Measurements from ENCODE around the gene UBE2L3. TPM values are rescaled to one million over a fixed set of nuclear protein-coding genes. Genes with fewer than 3 reads are reported as not detected.
"Not testable (repeated sequence)": the region's sequence is repeated elsewhere in the genome, so short reads cannot be mapped to it uniquely, and the experiment has no call there.

Gene UBE2L3
- total RNA-seq, 1 donor from 2014 or later, result 33.5 TPM

DNA sequence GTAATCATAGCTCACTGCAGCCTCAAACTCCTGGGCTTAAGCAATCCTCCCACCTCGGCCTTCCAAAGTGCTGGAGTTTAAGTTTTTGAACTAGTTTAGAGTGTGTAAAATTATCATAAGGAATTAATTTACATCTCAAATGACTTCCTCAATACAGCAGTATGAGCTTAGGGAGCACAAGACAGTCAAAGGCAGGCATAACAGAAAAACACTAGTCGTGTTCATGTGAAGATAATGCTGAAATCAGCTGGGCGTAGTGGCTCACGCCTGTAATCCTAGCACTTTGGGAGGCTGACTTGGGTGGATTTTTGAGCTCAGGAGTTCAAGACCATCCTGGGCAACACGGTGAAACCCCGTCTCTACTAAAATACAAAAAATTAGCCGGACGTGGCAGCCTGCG is 36.5 kb downstream of the UBE2L3 start:
- no peak for DNase-seq

DNA sequence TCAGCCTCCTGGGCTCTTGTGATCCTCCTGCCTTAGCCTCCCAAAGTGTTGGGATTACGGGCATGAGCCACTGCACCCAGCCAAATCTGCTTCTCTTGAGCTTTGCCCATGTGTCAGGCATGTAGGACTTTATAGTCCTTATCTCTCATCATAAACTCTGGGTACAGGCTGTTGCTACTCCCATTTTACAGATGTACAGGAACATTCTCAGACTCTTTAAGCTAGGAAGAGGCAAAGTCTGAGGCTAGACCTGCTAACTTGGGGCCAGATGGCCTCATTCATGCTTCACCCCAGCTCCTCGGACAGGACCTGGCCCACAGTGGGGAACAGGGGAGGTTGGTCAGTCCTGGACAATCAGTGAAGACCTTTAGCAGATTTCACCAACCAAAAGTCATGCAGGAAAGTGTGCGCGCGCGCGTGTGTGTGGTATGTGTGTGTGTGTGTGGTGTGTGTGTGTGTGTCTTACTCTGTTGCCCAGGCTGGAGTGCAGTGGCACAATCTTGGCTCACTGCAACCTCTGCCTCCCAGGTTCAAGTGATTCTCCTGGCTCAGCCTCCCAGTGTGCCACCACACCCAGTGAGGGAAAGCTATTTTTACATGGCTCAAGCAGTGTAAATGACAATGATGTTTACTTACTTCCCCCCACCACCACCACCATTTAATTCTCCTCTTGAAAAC is 38.5 kb downstream of the UBE2L3 start:
- no peak for DNase-seq

DNA sequence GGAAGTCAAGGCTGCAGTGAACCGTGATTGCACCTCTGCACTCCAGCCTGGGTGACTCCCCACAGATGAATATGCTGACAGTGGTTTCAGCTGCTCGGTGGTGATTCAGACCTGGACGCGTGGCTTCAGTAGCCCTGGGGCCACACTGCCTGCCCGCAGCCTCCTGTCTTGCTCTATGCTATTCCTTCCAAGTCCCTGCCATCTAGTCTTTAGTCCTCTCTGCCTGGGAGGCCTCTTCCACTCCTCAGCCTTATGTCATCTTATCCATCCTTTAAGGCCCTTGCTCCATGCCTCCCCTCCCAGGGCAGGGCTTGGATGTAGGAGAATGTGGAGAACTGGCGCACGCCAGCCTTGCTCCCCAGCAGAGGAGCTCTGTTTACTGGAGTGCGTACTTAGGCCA is 39.3 kb downstream of the UBE2L3 start:
- DNase-seq, result no peak

DNA sequence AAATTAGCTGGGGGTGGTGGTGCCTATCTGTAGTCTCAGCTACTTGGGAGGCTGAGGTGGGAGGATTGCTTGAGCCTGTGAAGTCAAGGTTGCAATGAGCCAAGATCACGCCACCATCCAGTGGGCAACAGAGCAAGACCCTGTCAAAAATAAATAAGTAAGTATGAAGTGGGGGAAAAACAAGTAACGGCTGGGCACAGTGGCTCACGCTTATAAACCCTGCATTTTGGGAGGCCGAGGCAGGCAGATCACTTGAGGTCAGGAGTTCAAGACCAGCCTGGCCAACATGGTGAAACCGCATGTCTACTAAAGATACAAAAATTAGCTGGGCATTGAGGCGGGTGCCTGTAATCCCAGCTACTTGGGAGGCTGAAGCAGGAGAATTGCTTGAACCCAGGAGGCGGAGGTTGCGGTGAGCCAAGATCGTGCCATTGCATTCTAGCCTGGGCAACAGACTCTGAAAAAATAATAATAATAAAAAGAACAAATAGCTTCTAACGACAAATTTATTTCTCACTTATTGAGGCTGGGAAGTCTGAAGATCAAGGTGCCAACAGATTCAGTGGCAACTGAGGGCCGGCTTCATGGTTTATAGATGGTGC is 42.1 kb downstream of the UBE2L3 start:
- not testable (repeated sequence) for DNase-seq

DNA sequence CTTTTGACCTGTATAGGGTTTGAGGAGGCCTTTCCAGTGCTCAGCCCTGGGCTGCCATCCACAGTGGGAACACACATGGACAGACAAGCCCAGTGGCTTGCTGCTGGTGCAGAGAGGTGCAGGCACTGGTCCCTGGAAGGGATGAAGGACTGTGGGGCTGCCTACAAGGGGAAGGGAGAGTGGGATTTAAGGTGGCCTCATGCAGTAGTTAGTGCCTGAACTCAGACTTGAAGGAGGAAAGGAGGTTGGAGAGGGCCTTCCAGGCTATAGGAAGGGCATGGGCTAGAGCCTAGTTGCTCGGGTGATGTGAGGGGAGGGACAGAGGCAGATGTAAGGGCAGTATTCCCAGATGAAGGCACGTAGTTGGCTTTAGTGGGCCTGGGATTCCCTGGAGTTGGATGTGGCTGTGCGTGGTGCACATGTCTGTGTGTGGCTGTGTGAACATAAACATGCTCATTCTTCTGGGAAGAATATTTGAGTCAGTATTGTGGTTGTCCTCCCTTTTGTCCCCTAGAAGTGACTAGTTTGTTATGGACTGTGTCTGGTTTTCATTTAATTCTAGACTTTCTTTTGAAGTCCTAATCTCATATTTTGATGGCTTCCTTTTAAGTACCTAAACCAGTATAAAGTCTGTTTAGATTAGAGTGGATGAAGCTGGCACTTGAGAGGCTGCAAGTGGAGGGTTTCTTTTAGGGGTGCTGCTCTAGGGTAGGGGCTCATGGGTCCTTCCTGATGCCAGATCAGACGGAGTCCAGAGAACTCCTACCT is 43.9 kb downstream of the UBE2L3 start:
- DNase-seq, result no peak

DNA sequence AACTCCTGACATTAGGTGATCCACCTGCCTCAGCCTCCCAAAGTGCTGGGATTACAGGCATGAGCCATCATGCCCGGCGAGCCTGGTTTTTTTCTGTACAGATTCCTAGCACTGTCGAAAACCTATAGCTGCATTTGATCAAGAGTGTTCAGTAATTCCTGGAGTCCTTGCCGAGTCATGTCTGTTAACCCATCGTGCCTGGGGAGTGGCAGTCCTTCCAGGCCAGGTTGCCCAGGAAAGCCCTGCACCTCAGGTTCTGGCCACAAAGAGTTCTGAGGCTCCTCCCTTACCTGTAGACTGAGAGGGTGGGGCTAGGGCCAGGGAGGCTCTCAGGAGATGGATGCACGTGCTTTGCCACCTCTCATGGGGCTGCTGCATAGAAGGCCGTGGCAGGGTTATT is 45.3 kb downstream of the UBE2L3 start:
- no peak for DNase-seq

DNA sequence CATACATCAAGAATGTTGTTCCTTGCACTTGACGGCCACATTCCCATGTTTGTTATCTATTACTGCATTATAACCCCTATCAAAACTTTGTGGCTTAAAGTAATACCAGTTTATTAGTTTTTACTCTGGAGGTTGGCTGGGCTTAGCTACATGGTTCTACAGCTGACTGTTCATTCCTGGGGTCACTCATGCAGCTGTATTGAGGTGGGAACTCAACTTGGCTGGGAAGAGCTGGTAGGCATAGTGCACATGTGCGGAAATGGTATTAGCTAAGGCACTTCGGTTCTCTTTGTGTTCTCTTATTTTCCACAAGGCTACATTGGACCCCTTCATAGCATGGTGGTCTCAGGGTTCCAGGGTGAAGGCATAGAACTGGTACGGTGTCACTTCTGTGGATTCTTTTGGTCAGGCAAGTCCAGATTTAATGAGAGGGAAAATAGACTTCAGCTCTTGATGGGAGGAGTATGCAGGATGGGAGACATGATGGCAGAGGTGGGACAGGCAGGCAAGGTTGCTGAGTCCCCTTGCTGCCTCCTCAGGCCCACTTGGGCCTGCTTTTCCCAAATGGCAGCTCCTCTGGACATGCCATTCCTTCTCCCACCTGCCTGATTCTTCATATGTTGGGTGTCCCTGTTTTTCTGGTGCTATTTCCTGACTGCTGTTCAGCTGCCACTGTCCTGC is 46.2 kb downstream of the UBE2L3 start:
- DNase-seq, result no peak

DNA sequence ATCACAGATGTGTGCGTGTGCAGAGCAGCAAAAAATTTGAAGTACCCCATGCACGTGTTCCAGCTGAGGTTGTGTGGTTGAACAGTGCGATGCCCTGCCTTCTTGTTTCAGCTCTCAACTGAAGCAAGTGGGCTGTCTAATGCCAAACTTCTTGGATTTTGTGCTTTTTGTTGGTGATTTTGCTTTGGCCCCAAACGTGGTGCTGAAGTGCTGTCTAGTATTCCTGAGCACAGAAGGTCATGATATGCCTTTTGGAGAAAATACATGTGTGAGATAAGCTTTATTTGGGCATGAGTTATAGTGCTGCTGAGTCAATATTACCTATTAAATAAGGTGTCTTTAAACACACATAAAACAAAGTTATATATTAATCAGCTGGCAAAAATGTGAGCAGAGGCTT is 48.2 kb downstream of the UBE2L3 start:
- DNase-seq, result no peak

DNA sequence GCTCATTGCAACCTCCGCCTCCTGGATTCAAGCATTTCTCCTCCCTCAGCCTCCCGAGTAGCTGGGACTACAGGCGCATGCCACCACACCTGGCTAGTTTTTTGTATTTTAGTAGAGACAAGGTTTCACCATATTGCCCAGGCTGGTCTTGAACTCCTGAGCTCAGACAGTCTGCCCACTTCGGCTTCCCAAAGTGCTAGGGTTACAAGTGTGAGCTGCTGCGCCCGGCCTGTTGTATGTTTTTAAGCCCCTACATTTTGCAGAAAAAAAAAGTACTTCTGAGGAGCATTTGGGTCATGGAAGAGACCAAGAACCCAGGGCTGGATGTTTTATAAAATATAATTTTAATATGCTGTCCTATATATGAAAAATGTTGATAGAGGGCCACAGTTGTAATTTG is 49.8 kb downstream of the UBE2L3 start:
- not testable (repeated sequence) for DNase-seq

DNA sequence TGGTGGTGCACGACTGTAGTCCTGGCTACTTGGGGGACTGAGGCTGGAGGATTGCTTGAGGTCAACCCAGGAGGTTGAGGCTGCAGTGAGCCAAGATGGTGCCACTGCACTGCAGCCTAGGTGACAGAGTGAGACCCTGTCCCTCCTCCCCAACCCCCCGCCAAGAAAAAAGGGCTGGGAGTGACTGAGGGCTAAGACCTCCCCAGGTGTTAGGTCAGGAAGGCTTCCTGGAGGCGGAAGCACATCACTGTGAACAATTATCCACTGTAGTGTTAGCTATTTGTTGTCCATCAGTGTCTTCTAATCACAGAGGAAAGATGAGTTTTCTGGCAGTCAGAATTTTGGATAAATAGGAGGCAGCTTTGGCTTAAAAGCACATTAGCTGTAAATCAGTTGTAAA is 53.5 kb downstream of the UBE2L3 start:
- DNase-seq, result no peak

DNA sequence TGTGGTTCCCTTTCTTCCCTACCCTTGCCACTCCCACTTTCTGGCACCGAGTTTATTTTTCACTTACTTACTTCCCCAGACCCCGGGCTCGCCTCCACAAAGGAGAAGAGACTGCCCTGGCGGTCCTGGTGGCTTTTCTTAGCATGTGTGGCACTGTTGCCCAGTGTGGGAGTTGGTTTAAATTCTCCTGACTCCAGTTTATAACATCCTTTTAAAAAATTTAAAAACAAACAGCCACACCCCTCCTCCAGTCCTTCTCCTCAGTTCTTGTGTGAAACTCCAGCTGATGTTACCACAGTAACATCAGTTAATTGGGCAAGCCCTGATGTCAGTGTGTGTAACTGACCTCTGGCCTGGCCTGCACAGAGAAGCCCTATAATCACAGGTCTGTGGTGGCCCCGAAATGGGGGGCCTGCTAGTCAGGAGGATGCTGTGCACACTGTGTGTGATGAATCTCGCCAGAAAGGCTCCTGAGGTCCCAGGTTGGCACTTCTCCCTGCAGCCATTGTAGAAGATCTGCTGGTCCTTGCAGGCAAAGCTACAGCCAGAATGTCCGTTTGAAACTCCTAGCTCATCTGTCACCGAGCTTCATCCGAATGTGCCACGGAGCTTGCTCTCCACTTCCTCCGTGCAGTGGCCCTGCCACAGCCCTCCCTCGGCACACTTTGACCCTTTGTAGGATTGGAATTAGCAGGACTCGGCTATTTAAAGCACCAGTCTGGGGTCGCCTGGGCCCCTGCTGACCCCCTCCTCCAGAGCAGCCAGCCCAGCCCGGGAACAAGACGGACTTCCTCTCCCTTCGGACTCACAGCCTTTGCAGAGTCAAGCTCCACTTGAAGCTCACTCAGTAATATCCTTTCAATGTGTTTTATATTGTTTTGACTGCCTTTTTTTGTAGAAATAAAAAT is 54.8 kb downstream of the UBE2L3 start:
- DNase-seq, result no peak

DNA sequence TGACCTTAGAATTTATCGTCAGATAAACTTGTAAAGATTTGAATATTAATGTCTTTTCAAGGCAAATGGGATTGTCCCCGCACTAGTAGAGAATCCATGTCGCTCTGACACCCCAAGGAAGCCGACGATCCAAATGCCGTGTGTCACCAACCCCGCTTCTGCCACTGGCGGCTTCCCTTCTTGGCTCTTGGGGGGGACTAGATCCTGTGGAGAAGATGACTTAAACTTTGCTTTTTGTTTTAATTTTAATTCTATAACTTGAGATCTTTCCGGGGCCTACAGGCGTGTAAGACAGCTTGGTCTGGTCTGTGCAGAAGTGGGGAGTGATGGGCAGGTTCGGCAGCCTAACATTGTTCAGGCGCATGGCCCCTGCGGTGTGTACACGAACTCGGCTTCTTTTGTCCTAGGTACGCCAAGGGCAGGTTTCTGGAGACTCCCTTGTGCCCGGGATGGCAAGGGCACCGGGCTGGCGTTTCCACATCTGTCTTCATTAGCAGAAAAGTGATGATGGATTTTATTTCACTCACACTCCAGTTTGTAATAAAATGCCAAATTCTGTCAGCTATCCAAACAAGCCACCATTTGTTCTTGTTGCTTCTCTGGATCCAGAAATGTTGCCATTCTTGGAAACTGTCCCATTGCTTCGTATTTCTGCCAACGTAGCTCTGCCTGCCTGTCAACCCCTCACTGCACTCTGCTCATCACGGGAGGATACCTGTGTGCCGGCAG is 55.6 kb downstream of the UBE2L3 start:
- DNase-seq, result no peak

DNA sequence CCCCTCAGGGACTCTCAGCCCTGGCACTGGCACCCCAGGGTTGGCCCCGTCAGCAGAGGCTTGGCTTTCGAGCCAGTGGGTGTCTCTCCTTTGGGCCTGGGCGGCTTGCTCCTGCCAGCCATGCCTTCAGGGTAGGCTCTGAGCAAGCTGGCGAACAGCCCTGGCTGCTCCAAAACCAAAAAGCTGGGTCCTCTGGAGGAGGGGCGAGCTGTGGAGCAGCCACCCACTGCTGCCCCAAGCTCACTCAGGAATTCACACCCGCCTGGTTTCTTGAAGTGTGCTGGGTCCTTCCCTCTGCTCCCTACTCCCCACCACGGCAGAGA is 56.1 kb downstream of the UBE2L3 start:
- DNase-seq, result no peak

DNA sequence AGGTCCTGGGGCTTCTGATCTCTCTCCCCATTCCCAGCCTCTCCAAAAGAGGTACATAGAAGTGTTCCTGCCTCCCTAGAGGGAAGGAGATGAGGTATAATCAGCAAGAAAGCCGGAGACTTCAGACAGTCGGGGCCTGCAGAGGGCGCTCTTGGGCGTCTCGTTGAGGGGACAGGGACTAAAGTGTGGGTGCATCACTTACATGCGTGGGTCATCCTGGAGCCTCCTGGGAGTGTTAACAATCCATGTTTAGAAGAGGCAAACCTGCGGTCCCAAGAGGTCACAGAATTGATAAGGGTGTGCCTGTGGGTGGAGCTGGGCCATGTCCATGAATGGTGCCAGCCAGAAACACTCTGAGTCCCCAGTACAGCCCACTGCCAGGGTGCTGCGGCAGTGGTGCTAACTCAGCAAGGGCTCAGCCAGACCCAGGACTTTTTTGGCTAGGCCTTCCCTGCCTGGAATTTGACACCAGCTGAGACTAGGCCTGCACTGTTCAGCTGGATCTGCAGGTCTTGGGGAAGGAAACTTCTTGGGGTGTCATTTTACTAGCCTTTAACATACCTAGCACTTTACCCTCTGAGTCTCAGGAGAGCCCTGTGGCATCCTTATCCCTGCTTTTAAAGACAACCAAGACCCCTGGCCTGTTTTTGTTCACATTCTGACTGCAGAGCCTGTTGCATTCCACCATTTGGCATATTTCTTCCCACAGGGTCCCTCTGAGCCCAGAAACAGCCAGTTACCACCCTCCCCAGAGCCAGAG is 56.8 kb downstream of the UBE2L3 start:
- peak; percentile 58 for DNase-seq

DNA sequence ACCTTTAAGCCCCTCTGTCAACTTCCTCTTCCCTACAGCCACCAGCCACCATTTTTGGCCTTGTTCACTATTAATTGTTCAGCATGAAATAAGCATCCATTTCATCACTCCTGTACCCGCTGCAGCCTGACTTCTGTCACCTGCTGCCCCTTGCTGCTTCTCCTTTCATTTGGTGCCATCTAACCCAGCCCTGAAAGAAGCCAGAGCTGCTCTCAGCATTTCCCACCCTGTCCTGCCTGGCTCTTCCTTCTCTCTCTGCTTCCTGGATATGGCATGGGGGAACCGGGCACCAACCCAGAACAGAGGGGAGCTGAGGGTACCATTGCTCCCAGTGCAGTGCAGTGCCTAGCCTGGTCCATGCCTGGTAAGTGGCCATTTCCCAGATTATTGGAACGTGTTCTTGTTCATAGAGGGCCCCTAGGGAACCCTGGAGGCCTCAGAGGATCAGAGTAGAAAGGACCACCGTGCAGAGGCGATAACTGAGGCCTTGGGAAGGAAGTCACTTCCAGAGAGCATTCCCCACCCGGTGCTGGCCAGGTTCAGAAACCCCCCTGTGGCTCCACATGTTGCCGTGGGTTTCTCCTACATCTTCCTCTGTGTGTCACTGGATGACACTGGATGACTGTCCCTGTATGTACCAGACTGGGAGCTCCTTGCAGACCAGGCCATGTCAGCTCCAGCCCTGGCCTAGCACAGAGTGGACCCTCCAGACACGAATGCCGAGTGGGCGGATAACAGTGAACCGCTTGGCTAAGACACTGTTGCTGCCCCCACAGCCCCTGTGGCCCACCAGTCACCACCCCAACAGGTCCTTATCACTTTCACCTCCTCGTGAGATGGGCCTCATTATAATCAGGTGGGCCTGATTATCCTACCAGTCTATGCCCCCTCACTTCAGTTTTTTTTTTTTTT is 57.6 kb downstream of the UBE2L3 start:
- no peak for DNase-seq

DNA sequence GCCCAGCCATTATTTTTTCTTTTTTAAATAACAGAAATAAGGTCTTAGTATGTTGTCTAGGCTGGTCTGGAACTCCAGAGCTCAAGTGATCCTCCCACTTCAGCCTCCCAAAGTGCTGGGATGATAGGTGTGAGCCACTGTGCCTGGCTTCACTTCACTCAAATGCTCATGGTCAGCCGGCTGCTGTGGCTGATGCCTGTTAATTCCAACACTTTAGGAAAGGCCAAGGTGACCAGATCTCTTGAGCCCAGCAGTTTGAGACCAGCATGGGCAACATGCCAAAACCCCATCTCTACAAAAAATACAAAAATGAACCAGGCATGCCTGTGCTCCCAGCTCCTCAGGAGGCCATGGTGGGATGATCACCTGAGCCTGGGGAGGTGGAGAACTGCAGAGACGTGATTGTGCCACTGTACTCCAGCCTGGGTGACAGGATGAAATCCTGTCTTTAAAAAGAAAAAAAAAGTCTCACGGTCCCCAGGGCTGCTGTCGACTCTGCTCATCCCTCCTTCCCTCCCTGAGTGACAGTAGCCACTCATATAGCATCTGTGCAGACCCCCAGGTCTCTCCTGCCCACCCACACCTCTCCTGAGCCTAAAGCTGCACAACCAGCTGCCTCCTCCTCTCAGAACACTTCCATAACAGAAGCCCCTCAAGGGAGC is 58.7 kb downstream of the UBE2L3 start:
- no peak for DNase-seq

DNA sequence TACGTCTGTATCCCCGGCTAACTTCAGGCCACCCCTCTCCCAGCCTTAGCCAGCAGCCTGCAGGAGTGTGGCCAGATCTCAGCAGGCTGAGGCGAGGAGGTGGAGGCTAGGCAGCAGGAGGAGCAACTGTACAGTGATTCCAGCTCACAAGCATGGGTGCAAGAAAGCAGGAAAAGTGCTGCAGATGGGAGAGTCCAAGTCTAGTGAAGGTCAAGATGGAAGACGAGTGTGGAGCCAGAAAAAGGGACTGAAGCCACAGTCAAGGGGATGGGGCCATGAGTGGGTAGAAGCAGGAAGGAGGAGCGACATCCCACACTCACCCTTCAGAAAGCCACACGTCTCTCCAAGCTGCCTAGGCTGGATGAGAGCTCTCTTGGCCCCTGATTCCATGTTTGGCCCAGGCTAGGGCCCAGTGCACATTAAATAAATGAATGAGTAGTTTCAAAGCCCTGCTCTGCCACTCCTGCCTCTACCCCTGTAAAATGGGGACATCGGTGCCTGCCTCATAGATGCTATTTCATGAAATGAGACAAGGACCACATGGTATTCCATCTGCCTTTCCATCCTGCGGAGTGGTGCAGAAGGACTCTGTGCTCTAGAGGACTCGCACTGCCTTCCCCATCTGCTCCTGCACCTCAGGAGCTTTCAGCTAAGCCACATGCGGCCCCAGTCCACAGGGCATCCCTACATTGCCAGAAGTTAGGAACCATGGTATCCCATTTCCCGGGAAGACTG is 59.4 kb downstream of the UBE2L3 start:
- DNase-seq, result no peak

Data from dermis blood vessel endothelial cell (primary cell).